SH-SY5Y (cell line): ENCODE data around the gene STEAP4.

Experiments used
- GATA2 ChIP-seq: IDR thresholded peaks from 2 replicates; pipeline ENCODE4 v1.6.1; 2011; ENCODE audit warnings: mild to moderate bottlenecking, low read depth, low read length
- GATA3 ChIP-seq: IDR thresholded peaks from 2 replicates; pipeline ENCODE4 v1.6.1; 2011; ENCODE audit warnings: low read depth, mild to moderate bottlenecking, low read length, moderate library complexity

DNA sequence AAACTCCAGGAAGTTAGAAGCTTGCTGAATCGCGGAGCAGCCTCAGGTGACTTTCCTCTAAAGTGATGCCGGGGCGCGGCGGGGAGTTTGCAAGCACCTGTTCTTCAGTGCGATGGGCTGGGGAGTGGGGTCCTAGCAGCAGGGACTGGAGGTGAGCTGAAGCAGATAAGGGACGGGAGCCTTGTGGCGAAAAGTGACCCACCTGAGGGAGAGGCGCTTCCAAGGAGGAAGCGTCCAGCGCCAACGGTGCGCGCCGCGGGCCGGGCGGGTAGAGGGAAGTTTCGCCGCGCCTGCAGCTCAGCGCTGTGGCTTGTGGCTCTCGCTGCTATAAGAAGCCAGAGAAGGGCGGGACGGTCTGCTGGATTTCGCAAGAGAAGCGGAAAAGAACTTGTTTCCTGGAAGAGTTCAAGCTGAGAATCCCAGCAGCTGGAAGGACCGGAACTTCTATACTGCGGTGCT, at the start of gene STEAP4:
- TF ChIP-seq GATA3 (no peak), GATA2 (no peak)
